ENCODE data around the gene SPOPL.

DNA sequence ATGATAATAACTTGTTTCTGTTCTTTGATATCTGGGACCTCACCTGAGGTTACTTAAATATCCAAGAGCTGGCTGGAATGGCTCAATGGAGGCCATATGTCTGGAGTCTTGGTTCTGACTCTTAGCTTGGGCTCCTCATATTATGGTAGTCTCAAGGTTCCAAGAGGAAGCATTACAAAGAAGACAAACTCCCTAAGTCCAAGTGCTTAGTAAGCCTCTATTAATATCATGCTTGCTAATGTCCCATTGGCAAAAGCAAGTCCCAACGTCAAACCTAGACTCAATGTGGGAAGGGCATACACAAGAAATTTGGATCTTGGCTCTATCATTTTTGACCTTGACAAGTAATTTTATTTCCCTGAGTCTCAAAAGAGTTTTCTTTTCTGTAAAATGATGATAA is 49.2 kb upstream of the SPOPL start:
- TF ChIP-seq, protein P1, sequence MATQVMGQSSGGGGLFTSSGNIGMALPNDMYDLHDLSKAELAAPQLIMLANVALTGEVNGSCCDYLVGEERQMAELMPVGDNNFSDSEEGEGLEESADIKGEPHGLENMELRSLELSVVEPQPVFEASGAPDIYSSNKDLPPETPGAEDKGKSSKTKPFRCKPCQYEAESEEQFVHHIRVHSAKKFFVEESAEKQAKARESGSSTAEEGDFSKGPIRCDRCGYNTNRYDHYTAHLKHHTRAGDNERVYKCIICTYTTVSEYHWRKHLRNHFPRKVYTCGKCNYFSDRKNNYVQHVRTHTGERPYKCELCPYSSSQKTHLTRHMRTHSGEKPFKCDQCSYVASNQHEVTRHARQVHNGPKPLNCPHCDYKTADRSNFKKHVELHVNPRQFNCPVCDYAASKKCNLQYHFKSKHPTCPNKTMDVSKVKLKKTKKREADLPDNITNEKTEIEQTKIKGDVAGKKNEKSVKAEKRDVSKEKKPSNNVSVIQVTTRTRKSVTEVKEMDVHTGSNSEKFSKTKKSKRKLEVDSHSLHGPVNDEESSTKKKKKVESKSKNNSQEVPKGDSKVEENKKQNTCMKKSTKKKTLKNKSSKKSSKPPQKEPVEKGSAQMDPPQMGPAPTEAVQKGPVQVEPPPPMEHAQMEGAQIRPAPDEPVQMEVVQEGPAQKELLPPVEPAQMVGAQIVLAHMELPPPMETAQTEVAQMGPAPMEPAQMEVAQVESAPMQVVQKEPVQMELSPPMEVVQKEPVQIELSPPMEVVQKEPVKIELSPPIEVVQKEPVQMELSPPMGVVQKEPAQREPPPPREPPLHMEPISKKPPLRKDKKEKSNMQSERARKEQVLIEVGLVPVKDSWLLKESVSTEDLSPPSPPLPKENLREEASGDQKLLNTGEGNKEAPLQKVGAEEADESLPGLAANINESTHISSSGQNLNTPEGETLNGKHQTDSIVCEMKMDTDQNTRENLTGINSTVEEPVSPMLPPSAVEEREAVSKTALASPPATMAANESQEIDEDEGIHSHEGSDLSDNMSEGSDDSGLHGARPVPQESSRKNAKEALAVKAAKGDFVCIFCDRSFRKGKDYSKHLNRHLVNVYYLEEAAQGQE (IDR thresholded peaks at IDR 0.05; ENCODE audit: insufficient replicate concordance, low read depth), result no peak
- TF ChIP-seq CTCF (IDR thresholded peaks at IDR 0.05; ENCODE audit: insufficient read depth, low read length) (no peak), POLR2AphosphoS5 (IDR thresholded peaks at IDR 0.05; ENCODE audit: low read depth) (no peak), GABPA (IDR thresholded peaks at IDR 0.05; ENCODE audit: low read depth) (no peak), SPI1 (IDR thresholded peaks at IDR 0.05; ENCODE audit: borderline replicate concordance, low read depth) (no peak)
